ENCODE measurements around the gene THAP11.
"Not testable (repeated sequence)": the region's sequence is repeated elsewhere in the genome, so short reads cannot be mapped to it uniquely, and the experiment has no call there.

The THAP11 gene

DNA sequence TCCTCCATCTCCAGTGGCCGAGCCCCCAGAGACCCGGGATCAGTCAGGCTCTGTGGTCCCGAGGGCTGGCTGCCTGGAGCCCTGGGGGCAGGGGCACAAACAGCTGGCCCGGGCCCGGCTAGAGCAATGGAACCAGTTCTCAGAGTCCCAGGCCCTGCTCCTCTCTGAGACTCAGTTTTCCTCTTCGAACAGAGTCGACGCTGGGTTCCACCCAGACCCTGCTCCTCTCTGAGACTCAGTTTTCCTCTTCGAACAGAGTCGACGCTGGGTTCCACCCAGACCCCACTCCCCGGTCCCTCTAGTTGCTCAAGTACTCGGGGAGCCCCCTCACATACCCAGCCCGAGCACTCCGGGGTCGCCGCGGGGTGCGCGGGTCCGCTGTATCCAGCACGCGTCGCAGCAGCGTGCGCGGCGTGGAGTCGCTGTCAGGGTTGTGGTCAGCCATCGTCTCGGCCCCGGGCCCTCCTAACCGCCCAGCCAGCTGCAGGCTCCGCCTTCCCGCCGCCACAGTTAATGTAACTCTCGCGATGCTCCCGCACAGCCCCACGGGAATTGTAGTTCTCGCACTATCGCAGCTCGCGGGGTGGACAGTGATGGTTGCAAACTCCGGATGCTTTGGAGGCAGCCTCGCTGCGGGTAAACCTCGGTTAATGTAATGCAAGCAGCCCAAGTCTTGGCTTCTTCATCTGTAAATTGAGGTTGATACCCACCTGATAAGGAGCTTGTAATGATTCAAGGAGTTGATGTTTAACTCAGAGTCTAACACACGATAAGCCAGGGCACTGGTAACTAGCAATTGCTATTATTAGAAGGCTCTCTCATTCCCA lies 8.5 kb upstream of the THAP11 start:
- in situ Hi-C loops (cut with HindIII; ENCODE audit: low sequenced_read_pairs), result no loop called here

DNA sequence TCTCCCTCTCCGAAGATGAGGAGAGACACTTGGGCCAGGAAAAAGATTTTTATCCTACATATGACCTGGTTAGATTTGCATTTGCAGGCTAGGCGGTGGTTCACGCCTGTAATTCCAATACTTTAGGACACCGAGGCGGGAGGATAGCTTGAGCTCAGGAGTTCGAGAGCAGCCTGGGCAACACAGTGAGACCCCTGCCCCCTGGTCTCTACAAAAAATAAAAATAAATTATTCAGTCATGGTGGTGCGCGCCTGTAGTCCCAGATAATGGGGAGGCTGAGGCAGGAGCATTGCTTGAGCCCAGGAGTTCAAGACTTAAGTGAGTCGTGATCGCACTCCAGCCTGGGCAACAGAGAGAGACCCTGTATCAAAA lies 7.9 kb upstream of the THAP11 start:
- in situ Hi-C loops (cut with HindIII; ENCODE audit: low sequenced_read_pairs), result no loop called here

DNA sequence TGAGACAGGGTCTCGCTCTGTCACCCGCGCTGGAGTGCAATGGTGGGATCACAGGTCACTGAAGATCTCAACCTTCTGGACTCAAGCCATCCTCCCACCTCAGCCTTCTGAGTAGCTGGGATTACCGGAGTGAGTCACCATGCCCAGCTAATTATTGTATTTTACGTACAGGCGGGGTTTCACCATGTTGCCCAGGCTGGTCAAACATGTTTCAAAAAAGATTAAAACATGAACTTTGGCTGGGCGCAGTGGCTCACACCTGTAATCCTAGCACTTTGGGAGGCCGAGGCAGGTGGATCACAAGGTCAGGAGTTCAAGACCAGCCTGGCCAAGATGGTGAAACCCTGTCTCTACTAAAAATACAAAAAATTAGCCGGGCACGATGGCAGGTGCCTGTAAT lies 4.9 kb upstream of the THAP11 start:
- in situ Hi-C loops (cut with HindIII; ENCODE audit: low sequenced_read_pairs), result not testable (repeated sequence)

DNA sequence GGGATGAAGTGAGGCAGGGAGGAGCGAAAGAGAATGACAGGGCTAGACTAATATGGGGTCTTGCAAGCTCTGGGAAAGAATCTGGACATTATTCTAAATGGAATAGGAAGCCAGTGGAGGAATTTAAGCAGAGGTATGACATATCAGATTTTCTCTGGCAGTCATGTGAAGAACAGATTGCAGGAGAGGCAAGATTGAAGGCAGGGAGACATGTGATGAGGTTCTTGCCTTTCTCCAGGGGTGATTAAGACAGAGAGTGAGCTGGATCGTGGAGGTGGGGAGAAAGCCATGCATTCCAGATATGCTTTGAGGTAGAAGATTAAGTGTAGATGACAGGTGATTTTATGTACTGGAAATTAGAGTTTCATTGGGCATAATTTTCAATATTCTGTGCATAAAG lies 4.3 kb upstream of the THAP11 start:
- in situ Hi-C loops (cut with HindIII; ENCODE audit: low sequenced_read_pairs), result no loop called here

DNA sequence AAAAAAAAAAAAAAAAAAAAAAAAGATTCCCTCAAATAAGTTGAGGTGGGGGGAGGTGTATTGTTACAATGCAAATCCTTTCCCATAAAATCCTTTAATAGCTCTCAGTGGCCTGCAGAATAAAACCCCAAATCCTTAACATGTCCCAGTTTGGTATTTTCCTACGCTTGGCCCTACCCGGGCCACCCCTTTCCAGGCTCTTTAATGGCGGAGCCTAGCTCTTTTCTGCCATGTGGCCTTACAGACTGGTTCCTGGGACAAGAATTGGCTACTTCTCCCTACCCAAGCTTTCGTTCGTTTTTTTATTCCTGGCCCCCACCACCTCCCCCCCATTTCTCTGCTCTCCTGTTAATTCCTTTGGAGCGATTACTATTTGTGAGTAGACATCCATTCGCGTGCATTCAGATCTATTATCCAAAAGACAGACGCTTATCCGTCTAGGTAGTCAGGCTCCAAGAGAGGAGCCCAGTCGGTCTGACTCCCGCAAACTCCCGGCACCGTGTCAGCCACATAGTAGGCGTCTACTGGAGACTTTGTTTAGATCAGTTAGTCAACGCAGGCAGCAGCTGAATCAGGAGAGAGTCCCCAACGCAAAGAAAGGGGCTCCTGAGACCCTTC lies 813 bp upstream of the THAP11 start:
- in situ Hi-C loops (cut with HindIII; ENCODE audit: low sequenced_read_pairs), result no loop called here

DNA sequence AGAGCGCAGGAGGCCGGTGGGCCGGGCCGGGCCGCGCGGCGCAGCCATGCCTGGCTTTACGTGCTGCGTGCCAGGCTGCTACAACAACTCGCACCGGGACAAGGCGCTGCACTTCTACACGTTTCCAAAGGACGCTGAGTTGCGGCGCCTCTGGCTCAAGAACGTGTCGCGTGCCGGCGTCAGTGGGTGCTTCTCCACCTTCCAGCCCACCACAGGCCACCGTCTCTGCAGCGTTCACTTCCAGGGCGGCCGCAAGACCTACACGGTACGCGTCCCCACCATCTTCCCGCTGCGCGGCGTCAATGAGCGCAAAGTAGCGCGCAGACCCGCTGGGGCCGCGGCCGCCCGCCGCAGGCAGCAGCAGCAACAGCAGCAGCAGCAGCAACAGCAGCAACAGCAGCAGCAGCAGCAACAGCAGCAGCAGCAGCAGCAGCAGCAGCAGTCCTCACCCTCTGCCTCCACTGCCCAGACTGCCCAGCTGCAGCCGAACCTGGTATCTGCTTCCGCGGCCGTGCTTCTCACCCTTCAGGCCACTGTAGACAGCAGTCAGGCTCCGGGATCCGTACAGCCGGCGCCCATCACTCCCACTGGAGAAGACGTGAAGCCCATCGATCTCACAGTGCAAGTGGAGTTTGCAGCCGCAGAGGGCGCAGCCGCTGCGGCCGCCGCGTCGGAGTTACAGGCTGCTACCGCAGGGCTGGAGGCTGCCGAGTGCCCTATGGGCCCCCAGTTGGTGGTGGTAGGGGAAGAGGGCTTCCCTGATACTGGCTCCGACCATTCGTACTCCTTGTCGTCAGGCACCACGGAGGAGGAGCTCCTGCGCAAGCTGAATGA lies 606 bp downstream of the THAP11 start:
- in situ Hi-C loops (cut with HindIII; ENCODE audit: low sequenced_read_pairs), result no loop called here

GRCh38 chr16:67843343-67843765 lies 1.2 kb downstream of the THAP11 start:
- in situ Hi-C loops (cut with HindIII; ENCODE audit: low sequenced_read_pairs), result no loop called here

GRCh38 chr16:67844497-67844896 lies 2.4 kb downstream of the THAP11 start:
- in situ Hi-C loops (cut with HindIII; ENCODE audit: low sequenced_read_pairs), result no loop called here

GRCh38 chr16:67845291-67846062 lies 3.4 kb downstream of the THAP11 start:
- in situ Hi-C loops (cut with HindIII; ENCODE audit: low sequenced_read_pairs), result no loop called here

- in situ Hi-C loops (cut with HindIII; ENCODE audit: low sequenced_read_pairs), result no loop called here
Measured at GRCh38 chr16:67846063-67846319, 3.9 kb downstream of the THAP11 start.

- in situ Hi-C loops (cut with HindIII; ENCODE audit: low sequenced_read_pairs), result no loop called here
Measured at GRCh38 chr16:67846320-67847063, 4.4 kb downstream of the THAP11 start, which contains the start of gene NUTF2. TSS of gene NUTF2 (plus strand) at chr16:67846933. CDS start at chr16:67865131, 18,198 bp downstream.

- in situ Hi-C loops (cut with HindIII; ENCODE audit: low sequenced_read_pairs), result no loop called here
Measured at GRCh38 chr16:67847064-67847861, 5.1 kb downstream of the THAP11 start, which contains the start of gene CENPT. TSS of gene CENPT (minus strand) at chr16:67847693. CDS start at chr16:67833859, 13,834 bp downstream.

DNA sequence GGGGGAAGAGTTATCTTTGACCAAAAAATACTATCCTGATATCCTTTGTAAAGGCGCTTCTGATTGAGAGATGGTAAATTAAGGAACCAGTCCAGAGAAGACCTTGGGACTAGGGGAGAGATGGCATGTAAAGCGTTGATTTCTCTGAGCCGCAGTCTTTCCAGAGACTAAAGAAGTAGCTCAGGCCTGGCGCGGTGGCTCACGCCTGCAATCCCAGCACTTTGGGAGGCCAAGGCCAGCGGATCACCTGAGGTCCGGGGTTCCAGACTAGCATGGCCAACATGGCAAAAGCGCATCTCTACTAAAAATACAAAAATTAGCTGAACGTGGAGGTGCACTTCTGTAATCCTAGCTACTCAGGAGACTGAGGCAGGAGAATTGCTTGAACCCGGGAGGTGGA lies 6.0 kb downstream of the THAP11 start:
- in situ Hi-C loops (cut with HindIII; ENCODE audit: low sequenced_read_pairs), result no loop called here

DNA sequence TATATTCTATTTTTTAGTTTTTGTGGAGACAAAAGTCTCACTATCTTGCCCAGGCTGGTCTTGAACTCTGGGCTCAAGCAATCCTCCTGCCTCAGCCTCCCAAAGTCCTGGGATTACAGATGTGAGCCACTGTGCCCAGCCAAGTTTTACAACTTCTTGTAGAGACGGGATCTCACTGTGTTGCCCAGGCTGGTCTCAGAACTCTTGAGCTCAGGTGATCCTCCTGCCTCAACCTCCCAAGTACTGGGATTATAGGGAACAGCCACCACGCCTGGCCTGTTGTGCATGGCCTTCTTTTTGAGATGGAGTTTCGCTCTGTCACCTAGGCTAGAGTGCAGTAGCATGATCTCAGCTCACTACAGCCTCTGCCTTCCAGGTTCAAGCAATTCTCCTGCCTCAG lies 11.6 kb downstream of the THAP11 start:
- in situ Hi-C loops (cut with HindIII; ENCODE audit: low sequenced_read_pairs), result no loop called here

- in situ Hi-C loops (cut with HindIII; ENCODE audit: low sequenced_read_pairs), result no loop called here
Measured at GRCh38 chr16:67855789-67856188, 13.7 kb downstream of the THAP11 start.

DNA sequence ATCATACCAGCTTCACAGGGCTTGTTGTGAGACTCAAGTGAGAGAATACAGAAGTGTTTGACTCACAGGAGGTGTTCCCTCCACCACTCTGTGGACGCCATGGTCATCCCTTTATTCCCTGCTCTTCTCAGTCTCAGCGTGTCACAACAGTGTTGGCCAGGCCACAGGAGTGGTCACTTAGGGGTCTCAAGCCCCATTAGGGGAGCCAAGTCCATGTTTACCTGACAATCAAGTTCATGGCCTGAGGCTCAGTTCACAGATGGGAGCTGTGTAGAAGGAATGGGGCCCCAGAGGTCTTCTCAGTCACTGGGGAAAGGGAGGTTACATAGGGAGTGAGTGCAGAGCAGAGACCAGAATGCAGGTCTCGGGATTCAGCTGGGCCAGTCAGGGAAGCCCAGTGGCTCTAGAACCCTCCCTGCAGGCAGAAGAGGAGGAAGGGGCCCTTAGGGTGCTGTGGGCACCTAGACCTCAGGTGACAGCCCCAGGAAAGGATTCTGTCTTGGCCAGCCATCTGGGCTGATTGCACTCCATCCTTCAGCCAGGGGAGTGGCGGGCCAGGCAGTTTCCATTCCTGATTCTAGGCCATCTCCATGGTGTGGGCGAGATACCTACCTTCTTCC lies 14.9 kb downstream of the THAP11 start:
- in situ Hi-C loops (cut with HindIII; ENCODE audit: low sequenced_read_pairs), result no loop called here

DNA sequence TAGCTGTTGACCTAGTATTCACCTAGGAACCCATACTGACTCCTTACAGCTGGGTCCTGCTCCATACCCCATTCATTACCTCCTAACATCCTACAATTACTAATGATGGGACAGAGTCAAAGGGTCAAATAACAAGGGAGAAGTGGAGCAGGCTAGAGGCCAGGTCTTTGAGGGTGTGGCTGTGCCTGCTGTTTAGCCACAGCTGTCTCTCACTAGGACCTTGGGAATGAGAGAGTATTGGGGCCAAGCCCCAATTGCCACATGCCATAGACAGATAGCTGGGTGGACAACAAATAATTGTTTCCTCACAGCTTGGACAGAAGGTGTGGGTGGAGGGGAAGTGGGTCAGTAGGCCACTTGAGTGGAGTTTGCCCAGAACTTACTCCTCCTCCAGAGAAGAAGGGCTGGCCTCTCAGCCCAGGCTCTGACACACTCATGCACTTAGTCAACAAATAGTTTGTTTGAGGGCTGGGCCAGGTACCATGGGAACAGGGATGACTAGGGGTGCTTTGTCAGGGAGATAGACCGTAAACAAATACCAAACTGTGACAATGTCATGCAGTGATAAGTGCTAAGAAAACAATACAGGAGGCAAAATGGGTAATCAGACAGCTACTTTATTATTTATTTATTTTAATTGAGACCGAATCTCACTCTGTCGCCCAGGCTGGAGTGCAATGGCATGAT lies 15.6 kb downstream of the THAP11 start:
- in situ Hi-C loops (cut with HindIII; ENCODE audit: low sequenced_read_pairs), result no loop called here

DNA sequence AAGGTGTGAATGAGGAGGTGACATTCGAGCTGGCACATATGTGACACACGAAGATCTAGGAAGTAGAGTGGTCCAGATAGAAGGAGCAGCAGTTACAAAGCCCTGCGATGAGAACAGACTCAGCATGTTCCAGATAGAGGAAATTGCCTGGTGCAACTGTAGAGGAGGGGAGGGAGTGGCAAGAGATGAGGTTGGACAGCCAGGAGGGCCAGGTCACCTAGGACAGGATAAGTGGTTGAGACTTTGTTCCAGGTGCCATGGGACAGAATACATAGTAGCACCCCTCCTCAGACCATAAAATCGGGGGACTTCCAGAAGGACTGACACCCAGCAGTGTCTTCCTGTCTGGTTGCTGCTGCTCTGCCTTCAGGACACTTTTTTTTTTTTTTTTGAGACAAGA lies 16.4 kb downstream of the THAP11 start:
- in situ Hi-C loops (cut with HindIII; ENCODE audit: low sequenced_read_pairs), result no loop called here
